HG03432 (cell line): Measurements from ENCODE around the gene FBXW7.

Experiments used
- ATAC-seq: cut with Tn5 transposase; IDR thresholded peaks from one replicate; pipeline ENCODE4 v1.9.1; 2021; ENCODE audit warnings: mild to moderate bottlenecking, moderate library complexity; ENCODE audit not compliant: unreplicated experiment

Gene FBXW7

DNA sequence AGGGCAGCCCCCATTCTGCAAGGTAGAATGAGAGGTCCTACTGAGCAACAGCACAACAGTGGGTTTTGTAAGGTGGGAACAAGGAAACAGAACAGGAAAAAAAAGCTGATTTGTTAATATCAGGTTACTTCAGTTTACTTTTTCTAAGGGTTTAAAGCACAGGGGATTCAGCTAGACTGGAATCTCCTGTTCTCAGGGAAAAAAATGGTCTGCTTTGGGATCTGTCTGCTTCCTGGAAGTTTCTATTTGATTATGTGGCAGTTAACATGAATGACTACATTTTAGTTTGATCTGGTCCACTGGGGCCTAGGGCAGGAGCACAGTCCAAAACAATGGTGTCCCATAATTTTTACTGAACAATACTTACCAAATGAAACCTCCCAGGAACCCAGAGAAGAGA, 104.6 kb downstream of the FBXW7 start:
- ATAC-seq = no peak

GRCh38 chr4:152430507-152430906, 105.4 kb downstream of the FBXW7 start:
- no peak for ATAC-seq

- no peak for ATAC-seq
Observed at GRCh38 chr4:152427981-152428380, 107.9 kb downstream of the FBXW7 start.

- ATAC-seq = no peak
Observed at GRCh38 chr4:152424977-152425376, 110.9 kb downstream of the FBXW7 start.

- no peak for ATAC-seq
Observed at GRCh38 chr4:152424396-152424795, 111.5 kb downstream of the FBXW7 start.

DNA sequence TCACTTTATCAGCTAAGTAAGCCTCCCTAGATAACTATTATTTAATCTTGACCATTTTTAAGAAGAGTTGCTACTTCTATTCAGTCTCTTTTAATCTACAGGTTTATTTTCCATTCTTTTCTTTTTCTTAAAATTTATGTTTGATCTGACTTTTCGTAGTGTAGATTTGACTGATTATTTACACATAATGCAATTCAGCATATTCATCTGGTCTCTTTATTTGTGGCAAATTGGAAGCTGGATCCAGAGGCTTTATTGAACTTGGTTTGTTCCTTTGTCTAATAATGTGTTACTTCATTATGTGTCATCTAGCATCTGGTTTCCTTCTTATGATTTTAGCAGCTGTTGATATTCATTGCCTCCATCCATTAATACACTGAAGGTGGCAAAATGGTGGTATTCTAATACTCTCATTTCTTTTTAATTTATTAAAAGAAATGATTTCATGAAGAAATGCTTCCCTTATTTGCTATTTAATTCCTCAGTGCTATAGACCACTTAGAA, 113.0 kb downstream of the FBXW7 start:
- ATAC-seq = no peak

DNA sequence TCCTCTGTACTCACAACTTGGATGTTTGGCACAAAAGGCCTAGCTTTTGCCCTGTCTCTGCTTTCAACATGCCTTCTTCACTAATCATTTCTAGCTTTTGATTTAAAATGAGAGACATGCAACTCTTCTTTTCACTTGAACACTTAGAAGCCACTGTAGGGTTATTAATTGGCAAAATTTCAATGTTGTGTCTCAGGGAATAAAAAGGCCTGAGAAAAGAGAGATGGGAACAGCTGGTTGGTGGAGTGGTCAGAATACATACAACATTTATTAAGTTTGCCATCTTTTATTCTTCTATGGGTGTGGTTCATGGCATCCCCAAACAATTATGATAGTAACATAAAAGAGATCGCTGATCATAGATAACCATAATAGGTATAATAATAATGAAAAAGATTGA, 114.3 kb downstream of the FBXW7 start:
- ATAC-seq = no peak

GRCh38 chr4:152419809-152420208, 116.1 kb downstream of the FBXW7 start:
- no peak for ATAC-seq

DNA sequence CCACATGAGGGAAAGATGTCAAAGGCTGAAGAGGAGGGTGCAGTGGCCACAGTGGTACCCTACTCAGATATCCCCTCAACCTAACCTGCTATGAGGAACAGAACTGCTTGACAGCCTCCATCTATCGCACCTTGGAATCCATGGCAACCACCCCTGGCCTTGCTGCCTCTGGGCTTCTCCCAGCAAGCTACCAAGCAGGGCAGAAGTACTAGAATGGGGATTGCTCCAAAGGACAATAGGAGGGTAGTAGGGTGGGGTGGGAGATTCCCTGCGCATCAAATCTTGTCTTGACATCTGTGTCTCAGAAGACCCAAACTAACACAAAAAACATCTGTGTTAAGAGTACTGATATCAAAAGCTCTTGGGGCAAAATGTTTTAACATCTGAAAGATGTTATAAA, 118.2 kb downstream of the FBXW7 start:
- ATAC-seq = no peak

- ATAC-seq = no peak
Observed at GRCh38 chr4:152415980-152416379, 119.9 kb downstream of the FBXW7 start.

- ATAC-seq = no peak
Observed at GRCh38 chr4:152408514-152409327, 127.2 kb downstream of the FBXW7 start.

- no peak for ATAC-seq
Observed at GRCh38 chr4:152401424-152401823, 134.5 kb downstream of the FBXW7 start.

- ATAC-seq = peak; percentile 69
Observed at GRCh38 chr4:152399246-152399645, 136.6 kb downstream of the FBXW7 start.

DNA sequence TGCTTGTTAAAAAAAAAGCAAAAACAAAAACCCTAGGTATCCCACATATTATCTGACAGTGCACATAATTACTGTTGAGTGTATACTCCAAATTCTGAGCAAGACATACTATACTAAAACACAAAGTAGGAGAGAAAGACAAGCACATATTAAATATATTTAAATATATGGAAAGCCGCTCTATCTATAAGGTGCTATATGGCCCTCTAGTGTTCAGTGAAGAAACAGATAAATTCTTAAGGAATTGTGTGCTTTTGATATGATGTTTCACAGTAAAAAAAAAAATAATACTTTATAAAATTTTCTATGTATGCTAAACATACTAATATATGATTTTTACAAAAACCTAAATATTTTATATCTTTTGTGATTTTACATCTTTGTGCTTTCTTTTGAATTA, 137.8 kb downstream of the FBXW7 start:
- ATAC-seq = no peak

GRCh38 chr4:152394791-152395190, 141.1 kb downstream of the FBXW7 start:
- no peak for ATAC-seq

GRCh38 chr4:152392079-152392478, 143.8 kb downstream of the FBXW7 start:
- no peak for ATAC-seq

DNA sequence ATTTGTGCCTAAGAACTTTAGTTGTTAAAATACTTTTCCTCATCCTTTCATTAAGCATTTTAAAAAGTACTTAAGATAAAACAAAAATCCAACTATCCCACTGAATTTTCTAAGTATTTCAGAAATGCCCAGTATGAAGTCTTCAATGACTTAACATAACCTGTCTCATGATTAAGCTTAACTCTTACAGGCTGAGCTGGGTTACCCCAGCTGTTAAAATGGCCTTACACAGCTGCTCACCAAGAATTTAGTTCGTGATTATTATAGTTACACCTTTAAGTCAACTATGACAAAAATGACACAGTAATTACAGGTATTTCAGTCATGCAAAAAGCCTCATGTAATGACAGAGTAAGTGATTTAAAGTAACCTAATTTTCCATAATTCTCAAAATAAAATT, 145.7 kb downstream of the FBXW7 start:
- ATAC-seq = no peak

DNA sequence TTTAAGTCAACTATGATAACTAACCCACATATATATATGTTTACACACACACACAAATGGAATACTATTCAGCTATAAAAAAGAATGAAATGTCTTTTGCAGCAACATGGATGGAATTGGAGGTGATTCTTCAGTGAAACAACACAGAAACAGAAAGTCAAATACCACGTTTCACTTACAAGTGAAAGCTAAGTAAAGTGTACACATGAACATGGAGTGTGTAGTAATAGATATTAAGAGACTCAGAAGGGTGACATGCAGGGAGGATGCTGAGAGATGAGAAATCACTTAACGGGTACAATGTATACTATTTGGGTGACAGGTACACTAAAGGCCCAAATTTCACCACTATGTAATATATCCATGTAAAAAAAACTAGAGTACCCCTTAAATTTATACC, 146.5 kb downstream of the FBXW7 start:
- ATAC-seq = no peak

DNA sequence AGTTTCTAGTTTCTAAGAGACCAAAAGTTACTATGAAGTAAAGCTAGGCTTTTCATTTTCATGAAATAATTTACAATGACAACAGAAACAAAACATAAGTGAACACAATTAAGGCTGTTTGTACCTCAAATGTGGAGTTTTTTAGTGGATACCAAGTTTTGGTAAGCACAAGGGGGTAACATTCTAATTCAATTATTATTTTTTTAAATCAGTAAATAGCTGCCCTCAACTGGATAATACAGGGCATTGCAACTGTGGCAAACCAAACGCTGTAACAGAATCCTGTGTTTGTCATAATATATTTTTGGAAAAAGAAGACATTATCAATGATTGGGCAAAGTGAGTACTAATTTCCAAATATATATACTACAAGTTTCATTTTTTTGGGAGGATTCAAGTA, 150.3 kb downstream of the FBXW7 start:
- ATAC-seq = no peak

DNA sequence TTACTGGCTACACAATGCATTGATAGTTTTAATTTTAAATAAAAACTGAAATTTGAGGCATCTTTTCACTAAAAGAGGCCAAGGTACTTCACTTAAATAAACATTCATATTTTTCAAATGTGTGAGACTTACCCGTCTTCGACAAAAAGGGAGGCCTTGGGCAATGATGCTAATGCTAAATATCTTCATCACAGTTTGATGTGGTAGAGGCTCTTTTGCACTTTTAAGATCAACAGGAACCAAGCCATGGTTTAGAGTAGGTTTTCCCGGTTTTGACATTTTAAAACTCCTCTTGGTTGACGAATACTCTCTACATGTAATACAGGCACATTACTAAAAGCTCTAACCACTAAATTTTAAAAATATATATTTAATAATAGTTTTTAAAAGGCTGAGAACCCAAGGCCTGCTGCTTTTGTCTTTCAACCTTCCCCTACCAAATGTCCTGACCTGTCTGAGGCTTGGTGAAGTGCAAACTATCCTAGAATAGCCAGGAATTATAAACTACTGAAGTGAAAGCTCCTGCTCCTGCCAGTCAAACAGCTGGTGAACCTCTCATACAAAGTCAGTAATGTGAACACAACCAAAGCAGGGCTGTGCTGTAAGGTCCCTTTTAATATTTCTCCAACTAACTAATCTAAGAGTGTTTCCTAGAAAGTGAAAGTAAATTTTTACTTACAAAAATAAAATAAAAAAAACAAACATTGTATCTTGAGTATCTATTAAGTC, 153.7 kb downstream of the FBXW7 start:
- peak; percentile 62 for ATAC-seq

DNA sequence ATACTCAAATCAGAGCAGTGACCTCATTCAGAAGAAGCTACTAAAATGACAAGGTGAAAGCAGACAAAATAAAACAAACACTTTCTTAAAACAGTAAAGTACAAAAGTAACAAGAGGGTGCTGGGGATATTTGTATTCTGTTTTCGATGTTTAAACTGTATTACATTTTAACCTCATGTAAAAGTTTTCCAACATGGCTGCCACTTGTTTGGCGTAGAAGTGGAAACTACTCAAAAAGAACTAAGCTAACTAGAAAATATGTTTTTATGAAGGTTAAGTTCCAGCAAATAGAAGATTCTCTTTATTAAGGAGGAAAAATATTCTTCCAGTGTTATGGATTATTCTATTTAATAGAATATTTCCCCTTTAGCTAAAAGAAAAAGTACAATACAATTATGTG, 155.0 kb downstream of the FBXW7 start:
- ATAC-seq = no peak

DNA sequence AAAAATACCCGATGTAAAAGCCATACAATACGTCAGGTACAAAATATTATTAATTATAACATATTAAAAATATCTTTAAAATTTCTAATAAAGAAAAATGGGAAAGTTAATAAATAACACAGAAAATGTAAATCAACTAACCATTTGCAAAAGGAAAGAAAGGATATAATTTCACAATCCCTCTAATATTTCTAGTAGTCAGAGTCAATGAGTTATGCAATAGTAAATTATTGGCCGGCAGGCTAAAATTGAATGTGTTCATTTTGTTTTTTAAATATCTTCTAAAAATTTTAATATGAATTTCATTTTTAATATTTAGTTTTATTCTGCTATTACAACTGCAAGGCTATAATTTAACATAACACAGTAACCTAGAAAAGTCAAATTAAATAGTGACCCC, 155.7 kb downstream of the FBXW7 start:
- no peak for ATAC-seq
